ENCODE results near the gene CCDC137. TPM values are rescaled to one million over a fixed set of nuclear protein-coding genes. Genes with fewer than 3 reads are reported as not detected.

CCDC137 gene
- total RNA-seq, 4 donors from 2014 or later = 4.4 to 11.4 (median 8.8) TPM

- TF ChIP-seq, protein P1, sequence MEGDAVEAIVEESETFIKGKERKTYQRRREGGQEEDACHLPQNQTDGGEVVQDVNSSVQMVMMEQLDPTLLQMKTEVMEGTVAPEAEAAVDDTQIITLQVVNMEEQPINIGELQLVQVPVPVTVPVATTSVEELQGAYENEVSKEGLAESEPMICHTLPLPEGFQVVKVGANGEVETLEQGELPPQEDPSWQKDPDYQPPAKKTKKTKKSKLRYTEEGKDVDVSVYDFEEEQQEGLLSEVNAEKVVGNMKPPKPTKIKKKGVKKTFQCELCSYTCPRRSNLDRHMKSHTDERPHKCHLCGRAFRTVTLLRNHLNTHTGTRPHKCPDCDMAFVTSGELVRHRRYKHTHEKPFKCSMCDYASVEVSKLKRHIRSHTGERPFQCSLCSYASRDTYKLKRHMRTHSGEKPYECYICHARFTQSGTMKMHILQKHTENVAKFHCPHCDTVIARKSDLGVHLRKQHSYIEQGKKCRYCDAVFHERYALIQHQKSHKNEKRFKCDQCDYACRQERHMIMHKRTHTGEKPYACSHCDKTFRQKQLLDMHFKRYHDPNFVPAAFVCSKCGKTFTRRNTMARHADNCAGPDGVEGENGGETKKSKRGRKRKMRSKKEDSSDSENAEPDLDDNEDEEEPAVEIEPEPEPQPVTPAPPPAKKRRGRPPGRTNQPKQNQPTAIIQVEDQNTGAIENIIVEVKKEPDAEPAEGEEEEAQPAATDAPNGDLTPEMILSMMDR (IDR thresholded peaks at IDR 0.05) = no peak
- no peak for TF ChIP-seq POLR2A (IDR thresholded peaks at IDR 0.05)
- DNase-seq = no peak
- H3K36me3 ChIP-seq = no peaks in the 10 kb centered on the region
Observed at GRCh38 chr17:81716674-81716996, 50.1 kb downstream of the CCDC137 start.

DNA sequence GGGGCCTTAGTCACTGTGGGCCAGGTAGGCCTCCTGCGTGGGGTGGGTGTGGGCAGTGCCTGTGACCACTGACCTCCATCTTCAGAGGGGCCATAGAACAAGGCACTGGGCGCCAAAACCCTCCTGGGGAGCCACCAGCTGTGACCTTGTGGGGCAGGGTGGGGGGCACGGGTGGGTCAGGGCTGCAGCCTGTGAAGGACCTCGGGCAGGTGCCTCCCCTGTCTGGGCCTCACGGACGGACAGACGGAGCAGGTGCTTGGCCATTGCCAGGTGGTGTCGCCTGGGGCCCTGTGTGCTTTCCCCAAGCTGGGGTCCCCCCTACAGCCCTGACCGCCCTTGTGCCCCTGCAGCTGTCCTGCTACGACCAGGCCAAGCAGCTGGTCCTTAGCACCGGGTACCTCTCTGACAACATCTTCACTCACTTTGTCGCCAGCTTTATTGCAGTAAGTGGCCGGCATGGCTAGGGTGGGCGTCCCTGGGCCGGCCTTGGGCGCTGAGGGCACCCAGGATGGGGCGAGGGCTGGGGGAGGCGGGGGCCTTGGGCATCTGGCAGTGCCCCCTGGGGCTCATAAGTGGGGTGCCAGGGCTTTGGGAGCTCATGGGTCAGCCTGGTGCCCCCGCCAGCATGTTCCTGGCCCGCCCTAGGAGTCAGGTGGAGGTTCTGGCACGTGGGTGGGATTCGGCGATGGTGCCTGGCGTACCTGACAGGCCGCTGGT, 50.7 kb downstream of the CCDC137 start:
- Histone ChIP-seq H3K9me3 (no peaks in the 10 kb centered on the region), H3K27ac (no peak overlapping the region), H3K4me3 (replicated peaks in 1 of 3) (no peak overlapping the region), H3K36me3 (no peaks in the 10 kb centered on the region), H3K27me3 (no peaks in the 10 kb centered on the region), H3K4me1 (peaks cover 18 to 20% of the 10 kb centered on the region in 2 donors)
- intact Hi-C loops (cut with DNase I) = no loop called here
- TF ChIP-seq, protein P1 (IDR thresholded peaks at IDR 0.05) = no peak
- TF ChIP-seq POLR2A (IDR thresholded peaks at IDR 0.05) = no peak
- no peak for DNase-seq
- 97 to 99% methylated on average over 11 to 15 of the region's 25 CpGs for WGBS, 2 donors

More at GRCh38 chr17:81716674-81716996, 50.1 kb downstream of the CCDC137 start:
- Histone ChIP-seq H3K27ac (no peak overlapping the region), H3K4me1 (peaks cover 14 to 16% of the 10 kb centered on the region in 2 donors), H3K9me3 (no peaks in the 10 kb centered on the region), H3K4me3 (replicated peaks in 1 of 3) (no peak overlapping the region), H3K27me3 (no peaks in the 10 kb centered on the region)
- intact Hi-C loops (cut with DNase I) = no loop called here
- WGBS, 2 donors = 92 to 100% methylated on average over 2 to 12 of the region's 12 CpGs

DNA sequence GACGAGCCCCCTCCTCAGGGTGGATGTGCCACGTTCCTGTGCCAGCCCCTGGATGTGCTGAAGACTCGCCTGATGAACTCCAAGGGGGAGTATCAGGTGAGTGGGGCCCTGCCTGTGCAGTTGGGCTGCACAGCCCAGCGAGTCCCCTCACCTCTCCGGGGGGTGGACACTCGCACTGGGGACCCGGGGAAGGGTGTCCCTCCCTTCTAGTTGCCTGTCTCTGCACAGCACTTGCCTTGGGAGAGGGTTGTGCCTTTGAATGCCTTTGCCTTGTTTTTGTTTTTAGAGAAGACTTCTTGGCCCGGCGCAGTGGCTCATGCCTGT, 51.2 kb downstream of the CCDC137 start:
- no peaks in the 10 kb centered on the region for H3K36me3 ChIP-seq
- DNase-seq = no peak
- H3K4me3 ChIP-seq (replicated peaks in 1 of 3) = no peak overlapping the region
- WGBS, 2 donors = 91 to 97% methylated on average over 6 to 7 of the region's 9 CpGs
- H3K27me3 ChIP-seq = no peaks in the 10 kb centered on the region
- intact Hi-C loops (cut with DNase I) = no loop called here
- H3K9me3 ChIP-seq = no peaks in the 10 kb centered on the region
- TF ChIP-seq POLR2A (IDR thresholded peaks at IDR 0.05) = no peak
- TF ChIP-seq, protein P1 (IDR thresholded peaks at IDR 0.05) = no peak
- H3K27ac ChIP-seq = no peak overlapping the region
- H3K4me1 ChIP-seq = peaks cover 18 to 19% of the 10 kb centered on the region in 2 donors

GRCh38 chr17:81719410-81720266, 53.1 kb downstream of the CCDC137 start:
- Histone ChIP-seq H3K9me3 (no peaks in the 10 kb centered on the region), H3K4me1 (peaks cover 19 to 21% of the 10 kb centered on the region in 2 donors), H3K27ac (no peak overlapping the region), H3K36me3 (no peaks in the 10 kb centered on the region), H3K4me3 (replicated peaks in 1 of 3) (no peak overlapping the region), H3K27me3 (no peaks in the 10 kb centered on the region)
- 92 to 94% methylated on average over 30 to 32 of the region's 33 CpGs for WGBS, 2 donors
- intact Hi-C loops (cut with DNase I) = no loop called here
- no peak for DNase-seq
- TF ChIP-seq, protein P1 (IDR thresholded peaks at IDR 0.05) = no peak
- TF ChIP-seq POLR2A (IDR thresholded peaks at IDR 0.05) = no peak

Data from thyroid gland (tissue), 4 donors.